Erythroblast (primary cell): ENCODE measurements around the gene ECD.

Source experiments
- GATA1 ChIP-seq: IDR thresholded peaks from 2 replicates; pipeline ENCODE4 v1.6.1; 2011; ENCODE audit warnings: low read depth, mild to moderate bottlenecking, control low read depth, low read length, moderate library complexity
- POLR2A ChIP-seq: IDR thresholded peaks from 2 replicates; pipeline ENCODE4 v1.6.1; 2011; ENCODE audit warnings: mild to moderate bottlenecking, low read length

DNA sequence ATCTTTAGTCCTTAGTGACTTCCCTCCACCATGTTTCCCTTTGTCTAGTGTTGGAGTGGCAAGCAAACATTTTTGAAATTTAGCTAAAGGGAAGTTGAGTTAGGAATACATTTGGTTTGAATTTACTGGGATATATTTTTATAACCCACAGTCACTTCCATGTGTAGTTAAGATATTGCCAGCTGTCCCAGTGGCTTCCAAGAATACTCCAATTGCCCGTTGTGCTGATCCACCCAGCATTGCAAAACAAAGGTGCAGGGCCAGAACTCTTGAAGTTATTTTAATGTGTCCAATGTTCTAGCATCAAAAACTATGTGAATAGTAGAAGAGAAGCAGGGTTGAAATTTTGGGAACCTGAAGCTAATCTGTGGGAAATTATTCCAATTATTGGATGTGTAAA, 68.7 kb downstream of the ECD start:
- TF ChIP-seq POLR2A (no peak), GATA1 (no peak)
